Naive B cell (primary cell): ENCODE results near the gene IKBKE. TPM values are rescaled to one million over a fixed set of nuclear protein-coding genes. Genes with fewer than 3 reads are reported as not detected.

Experiments used
- ATAC-seq, 2 donors: fragments of 150-1000 bp; cut with Tn5 transposase; 2 replicates each; pipeline ENCODE4 v1.10.0; 2021; ENCODE audit warnings: low read depth in 2 of 2, mild to moderate bottlenecking in 2 of 2, moderate library complexity in 2 of 2
- DNase-seq: peaks from one replicate; pipeline ENCODE4 v3.0.0; 2022
- H3K27ac Mint-ChIP-seq, 6 donors: one replicate each; pipeline ENCODE4 v1.8.0; 2020 to 2022; ENCODE audit warnings: mild to moderate bottlenecking in 6 of 6, mixed read lengths in 6 of 6, moderate library complexity in 5 of 6, inconsistent platforms in 2 of 6
- H3K27me3 Mint-ChIP-seq, 3 donors: one replicate each; pipeline ENCODE4 v1.8.0; 2021 to 2022; ENCODE audit warnings: mixed read lengths in 3 of 3, mild to moderate bottlenecking in 1 of 3
- H3K36me3 Mint-ChIP-seq, 2 donors: one replicate each; pipeline ENCODE4 v1.8.0; 2020 to 2022; ENCODE audit warnings: mixed read lengths in 2 of 2, inconsistent platforms in 1 of 2, mild to moderate bottlenecking in 1 of 2
- H3K4me1 Mint-ChIP-seq, 3 donors: one replicate each; pipeline ENCODE4 v1.8.0; 2020 to 2022; ENCODE audit warnings: mixed read lengths in 3 of 3, inconsistent platforms in 1 of 3, mild to moderate bottlenecking in 1 of 3, moderate library complexity in 1 of 3
- H3K4me3 Mint-ChIP-seq, 8 donors: one replicate each; pipeline ENCODE4 v1.8.0; 2020 to 2022; ENCODE audit warnings: mild to moderate bottlenecking in 8 of 8, mixed read lengths in 8 of 8, moderate library complexity in 8 of 8, inconsistent platforms in 2 of 8
- H3K9me3 Mint-ChIP-seq, 7 donors: one replicate each; pipeline ENCODE4 v1.8.0; 2020 to 2022; ENCODE audit warnings: mixed read lengths in 7 of 7, mild to moderate bottlenecking in 5 of 7, inconsistent platforms in 2 of 7, moderate library complexity in 1 of 7
- polyA plus RNA-seq, 6 donors: library from polyadenylated mRNA; unstranded; fragments of 300-500 nt; fragmentation: Illumina TruSeq; gene quantifications; one replicate each; pipeline ENCODE4 v1.2.3, GENCODE V29; 2021; ENCODE audit warnings: low read depth in 6 of 6

Gene IKBKE
- polyA plus RNA-seq, 6 donors from 2014 or later, result 10.0 to 32.6 (median 14.2) TPM

DNA sequence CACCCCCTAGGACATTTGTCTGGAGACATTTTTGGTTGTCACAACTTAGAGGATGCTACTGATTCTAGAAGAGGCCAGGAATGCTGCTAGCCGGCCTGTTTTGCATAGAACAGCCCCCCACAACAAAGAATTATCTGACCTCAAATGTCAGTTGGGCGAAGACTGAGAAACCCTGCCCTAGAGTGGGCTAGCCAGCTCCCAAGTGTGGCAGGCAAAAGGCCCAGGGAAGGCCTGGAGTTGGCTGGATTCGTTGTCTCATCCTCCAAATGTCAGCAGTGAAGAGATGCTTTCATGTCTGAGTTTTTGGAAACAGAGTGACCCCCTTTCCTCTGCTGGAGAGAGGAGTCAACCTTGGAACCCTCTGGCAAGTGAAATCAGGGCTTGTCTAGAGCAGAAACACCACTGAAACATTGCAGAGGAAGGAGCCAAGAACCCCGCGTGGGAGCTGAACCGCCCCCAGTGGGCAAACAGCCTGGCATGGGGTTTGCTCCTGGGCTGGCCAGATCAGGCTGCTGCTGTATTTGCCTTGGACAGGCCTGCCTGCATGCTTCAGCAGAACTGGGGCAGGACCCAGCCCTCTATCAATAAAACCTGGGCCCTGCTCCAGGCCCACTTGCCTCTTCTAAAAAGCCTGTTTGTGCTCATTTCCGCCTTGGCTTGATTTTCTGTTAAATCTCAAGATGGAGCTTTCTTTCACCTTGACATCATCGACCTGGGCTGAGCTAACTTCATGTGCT is 69.9 kb downstream of the IKBKE start:
- no peak for DNase-seq
- Mint-ChIP-seq H3K36me3 (no peaks in the 10 kb centered on the region), H3K27me3 (peaks cover 0 to 7% (median 0%) of the 10 kb centered on the region in 3 donors), H3K27ac (peak overlapping the region in 1 of 6 donors; percentile 73), H3K4me3 (no peak overlapping the region), H3K4me1 (peaks cover 7 to 12% (median 8%) of the 10 kb centered on the region in 3 donors), H3K9me3 (no peaks in the 10 kb centered on the region)
- no peak for ATAC-seq

DNA sequence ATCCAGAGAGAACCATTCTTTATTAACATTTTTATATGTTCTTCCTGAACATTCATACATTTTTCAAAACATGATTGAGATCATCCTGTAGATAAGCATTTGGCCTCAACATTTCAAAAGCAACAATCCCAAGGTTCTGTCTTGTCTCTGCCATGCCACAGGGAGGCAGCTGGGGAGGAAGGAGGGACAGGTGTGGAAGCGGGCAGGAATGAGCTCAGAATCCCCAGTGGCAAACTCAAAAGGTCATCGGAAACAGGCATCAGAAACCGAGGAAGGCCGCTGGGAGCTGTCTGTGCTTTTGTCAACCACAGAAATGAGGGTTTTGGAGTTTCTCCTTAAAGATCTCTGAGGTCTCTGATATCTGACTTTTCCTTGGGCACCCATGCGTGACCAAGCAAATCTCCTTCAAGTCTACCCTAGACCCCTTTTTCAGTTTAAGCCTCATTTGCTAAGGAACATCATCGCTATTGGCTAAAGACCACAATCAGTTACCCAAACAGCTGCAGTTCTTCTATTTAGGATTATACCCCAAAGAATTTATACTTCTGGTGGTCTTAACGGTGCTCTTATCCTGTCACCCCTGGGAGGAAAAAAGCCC is 71.1 kb downstream of the IKBKE start:
- ATAC-seq, result no peak
- H3K4me3 Mint-ChIP-seq, result no peak overlapping the region
- H3K36me3 Mint-ChIP-seq, result no peaks in the 10 kb centered on the region
- peaks cover 4 to 11% (median 7%) of the 10 kb centered on the region in 3 donors for H3K4me1 Mint-ChIP-seq
- no peaks in the 10 kb centered on the region for H3K9me3 Mint-ChIP-seq
- H3K27ac Mint-ChIP-seq, result no peak overlapping the region
- no peak for DNase-seq
- H3K27me3 Mint-ChIP-seq, result peaks cover 0 to 7% (median 0%) of the 10 kb centered on the region in 3 donors

GRCh38 chr1:206544562-206545257 is 74.4 kb downstream of the IKBKE start:
- Mint-ChIP-seq H3K36me3 (no peaks in the 10 kb centered on the region), H3K9me3 (no peaks in the 10 kb centered on the region), H3K4me3 (no peak overlapping the region), H3K27ac (peak overlapping the region in 2 of 6 donors; percentile 20 to 64), H3K27me3 (no peaks in the 10 kb centered on the region), H3K4me1 (peaks cover 4 to 11% (median 7%) of the 10 kb centered on the region in 3 donors)
- DNase-seq (peak; percentile 78), ATAC-seq (peak; percentile 94 to 95)

- Mint-ChIP-seq H3K27me3 (no peaks in the 10 kb centered on the region), H3K36me3 (no peaks in the 10 kb centered on the region), H3K27ac (peak overlapping the region in 2 of 6 donors; percentile 1 to 78), H3K4me3 (peak overlapping the region in 1 of 8 donors; percentile 50), H3K4me1 (peaks cover 4 to 11% (median 7%) of the 10 kb centered on the region in 3 donors), H3K9me3 (no peaks in the 10 kb centered on the region)
- DNase-seq, result no peak
- ATAC-seq, result peak; percentile 12 to 23
Observed at GRCh38 chr1:206545351-206545750, 75.1 kb downstream of the IKBKE start.

Other genes starting within 250 kb of the IKBKE start
- 100 to 1,000 TPM; 116 to 166 (median 146) TPM for gene RASSF5, start 37.1 kb downstream of the IKBKE start, polyA plus RNA-seq
- gene EIF2D, start 142.0 kb downstream of the IKBKE start, polyA plus RNA-seq, result 10 to 100 TPM; 25.2 to 46.2 (median 31.8) TPM
- not detected for gene DYRK3, start 165.1 kb downstream of the IKBKE start, polyA plus RNA-seq
- 1 to 10 TPM; 1.7 to 3.6 (median 2.8) TPM for gene MAPKAPK2, start 214.4 kb downstream of the IKBKE start, polyA plus RNA-seq